ENCODE measurements around the gene DNAI1.

DNAI1 gene

DNA sequence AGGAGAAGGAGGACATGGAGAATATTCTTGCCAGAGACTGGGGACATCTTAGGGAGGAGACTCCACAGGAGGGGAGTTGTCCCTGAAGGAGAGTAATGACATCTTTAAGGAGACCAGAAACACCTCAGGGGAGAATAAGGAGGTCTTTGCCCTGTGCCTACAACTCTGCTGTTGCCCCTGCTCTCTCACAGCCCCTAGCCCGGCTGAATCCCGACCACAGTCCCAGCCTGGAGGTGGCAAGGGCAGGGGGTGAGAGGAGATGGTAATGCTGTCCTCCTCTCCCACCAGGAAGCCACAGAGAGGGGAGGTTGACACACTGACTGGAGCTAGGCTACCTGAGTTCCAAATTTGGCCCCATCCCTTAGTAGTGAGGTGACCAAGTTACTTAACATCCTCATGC, 94.4 kb downstream of the DNAI1 start:
- TF ChIP-seq, protein P1, sequence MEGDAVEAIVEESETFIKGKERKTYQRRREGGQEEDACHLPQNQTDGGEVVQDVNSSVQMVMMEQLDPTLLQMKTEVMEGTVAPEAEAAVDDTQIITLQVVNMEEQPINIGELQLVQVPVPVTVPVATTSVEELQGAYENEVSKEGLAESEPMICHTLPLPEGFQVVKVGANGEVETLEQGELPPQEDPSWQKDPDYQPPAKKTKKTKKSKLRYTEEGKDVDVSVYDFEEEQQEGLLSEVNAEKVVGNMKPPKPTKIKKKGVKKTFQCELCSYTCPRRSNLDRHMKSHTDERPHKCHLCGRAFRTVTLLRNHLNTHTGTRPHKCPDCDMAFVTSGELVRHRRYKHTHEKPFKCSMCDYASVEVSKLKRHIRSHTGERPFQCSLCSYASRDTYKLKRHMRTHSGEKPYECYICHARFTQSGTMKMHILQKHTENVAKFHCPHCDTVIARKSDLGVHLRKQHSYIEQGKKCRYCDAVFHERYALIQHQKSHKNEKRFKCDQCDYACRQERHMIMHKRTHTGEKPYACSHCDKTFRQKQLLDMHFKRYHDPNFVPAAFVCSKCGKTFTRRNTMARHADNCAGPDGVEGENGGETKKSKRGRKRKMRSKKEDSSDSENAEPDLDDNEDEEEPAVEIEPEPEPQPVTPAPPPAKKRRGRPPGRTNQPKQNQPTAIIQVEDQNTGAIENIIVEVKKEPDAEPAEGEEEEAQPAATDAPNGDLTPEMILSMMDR (conservative IDR thresholded peaks at IDR 0.05; ENCODE audit: low read length) = no peak
- no peak for DNase-seq (ENCODE audit: low read depth)
- H3K4me3 ChIP-seq (ENCODE audit: low read length) = no peak overlapping the region

- TF ChIP-seq, protein P1 (conservative IDR thresholded peaks at IDR 0.05; ENCODE audit: low read length) = no peak
- H3K4me3 ChIP-seq (ENCODE audit: low read length) = no peak overlapping the region
Observed at GRCh38 chr9:34553511-34554021, 95.0 kb downstream of the DNAI1 start.

GRCh38 chr9:34554211-34555001, 95.8 kb downstream of the DNAI1 start:
- DNase-seq (ENCODE audit: low read depth) = no peak

More at GRCh38 chr9:34553511-34554021, 95.0 kb downstream of the DNAI1 start:
- DNase-seq (ENCODE audit: low read depth) = no peak

DNA sequence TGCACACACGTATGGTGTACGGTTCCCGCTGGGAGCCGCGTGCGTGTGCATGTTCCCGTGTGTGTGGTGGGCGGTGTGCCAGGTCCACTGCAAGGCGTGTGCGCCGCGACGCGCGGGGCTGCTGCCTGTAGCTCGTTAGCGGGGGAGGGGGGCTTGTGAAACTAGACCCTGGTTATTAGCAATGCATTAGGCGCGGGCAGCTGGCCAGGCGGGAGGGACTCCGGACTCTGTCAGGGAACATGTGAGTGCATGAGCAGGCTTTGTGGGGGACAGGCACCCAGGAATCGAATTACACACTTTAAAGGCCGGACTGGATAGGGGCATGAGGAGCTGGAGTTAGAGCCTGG, 96.4 kb downstream of the DNAI1 start:
- DNase-seq (ENCODE audit: low read depth) = no peak
- H3K4me3 ChIP-seq (ENCODE audit: low read length) = no peak overlapping the region
- TF ChIP-seq, protein P1 (conservative IDR thresholded peaks at IDR 0.05; ENCODE audit: low read length) = no peak

More at GRCh38 chr9:34554211-34555001, 95.8 kb downstream of the DNAI1 start:
- TF ChIP-seq, protein P1 (conservative IDR thresholded peaks at IDR 0.05; ENCODE audit: low read length) = no peak
- H3K4me3 ChIP-seq (ENCODE audit: low read length) = no peak overlapping the region

- TF ChIP-seq, protein P1 (conservative IDR thresholded peaks at IDR 0.05; ENCODE audit: low read length) = no peak
- no peak for DNase-seq (ENCODE audit: low read depth)
- no peak overlapping the region for H3K4me3 ChIP-seq (ENCODE audit: low read length)
Observed at GRCh38 chr9:34555500-34555899, 96.9 kb downstream of the DNAI1 start.

GRCh38 chr9:34555936-34556525, 97.4 kb downstream of the DNAI1 start:
- TF ChIP-seq, protein P1 (conservative IDR thresholded peaks at IDR 0.05; ENCODE audit: low read length) = no peak
- H3K4me3 ChIP-seq (ENCODE audit: low read length) = no peak overlapping the region

GRCh38 chr9:34556949-34557348, 98.3 kb downstream of the DNAI1 start:
- TF ChIP-seq, protein P1 (conservative IDR thresholded peaks at IDR 0.05; ENCODE audit: low read length) = no peak
- no peak for DNase-seq (ENCODE audit: low read depth)
- H3K4me3 ChIP-seq (ENCODE audit: low read length) = no peak overlapping the region

More at GRCh38 chr9:34555936-34556525, 97.4 kb downstream of the DNAI1 start:
- DNase-seq (ENCODE audit: low read depth) = no peak

Data from AG10803 (cell line).